ENCODE results near the gene NELFB. TPM values are rescaled to one million over a fixed set of nuclear protein-coding genes. Genes with fewer than 3 reads are reported as not detected.

Gene NELFB
- 55.8 and 56.9 TPM in 2 replicates for total RNA-seq
- 29.3 TPM for total RNA-seq (2013)
- polyA plus RNA-seq, result 47.1 and 53.7 TPM in 2 replicates
- 48.0 and 54.9 TPM in 2 replicates for polyA minus RNA-seq

DNA sequence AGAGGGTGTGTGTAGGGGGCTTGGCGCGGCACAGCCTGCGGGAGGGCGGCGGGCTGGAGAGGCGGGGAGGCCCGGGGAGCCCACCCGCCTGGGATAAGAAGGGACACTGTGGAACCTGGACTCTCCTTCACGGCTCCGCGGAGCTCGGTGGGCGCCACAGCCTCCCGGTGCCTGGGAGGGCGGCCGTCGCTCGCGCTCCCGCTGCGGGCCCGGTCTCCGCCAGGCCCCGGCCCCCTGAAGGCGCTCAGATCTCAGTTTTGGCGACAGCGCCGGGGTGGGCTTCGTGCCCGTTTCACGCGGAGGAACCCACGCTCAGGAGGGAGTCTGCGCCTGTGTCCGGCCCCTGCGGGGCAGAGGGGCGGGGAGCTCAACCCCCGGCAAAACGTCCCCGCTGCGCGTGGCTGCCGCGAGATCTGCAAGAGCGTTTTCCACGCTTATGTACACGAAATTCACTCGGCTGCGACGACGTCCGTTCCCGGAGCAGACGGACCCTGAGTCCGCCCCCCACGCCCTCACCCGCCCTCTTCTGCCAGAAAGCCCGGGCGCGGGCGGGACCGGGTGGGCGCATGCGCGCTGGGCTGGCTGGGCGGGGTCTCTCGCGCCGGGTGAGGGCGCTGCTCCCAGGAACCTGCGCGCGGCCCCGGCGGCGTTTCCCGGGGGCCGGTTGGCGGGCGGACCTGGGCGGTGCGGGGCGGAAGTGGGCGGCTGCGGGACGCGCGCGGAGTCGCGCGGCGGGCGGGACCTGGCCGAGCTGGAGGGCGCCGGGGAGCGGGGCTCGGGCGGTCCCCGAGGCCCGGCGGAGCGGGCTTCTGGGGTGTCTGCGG lies at the start of gene NELFB:
TSS of gene NELFB (plus strand) at position 704 of the 824 bp plus-strand sequence.
- Histone ChIP-seq H3K9me3 (ENCODE audit: control extremely low read depth in 1 of 3, control insufficient read depth in 2 of 3, insufficient read depth in 1 of 3, low read length in 2 of 3) (no peaks in the 10 kb centered on the region), H3K79me2 (ENCODE audit: control insufficient read depth, insufficient read depth, low read length) (peaks cover 35% of the 10 kb centered on the region), H3K4me3 (ENCODE audit: control extremely low read depth in 1 of 5, extremely low read depth in 1 of 5, insufficient read depth in 1 of 5, low read depth in 2 of 5, low read length in 4 of 5) (peak within 1 kb of the TSS; percentile 44 to 95 (median 81)), H4K20me1 (ENCODE audit: control insufficient read depth, insufficient read depth, low read length, poor library complexity, severe bottlenecking) (peaks cover 18% of the 10 kb centered on the region), H2AFZ (ENCODE audit: insufficient read depth, low read depth, low read length, poor library complexity, severe bottlenecking) (peak within 1 kb of the TSS; percentile 91), H3K4me1 (ENCODE audit: control insufficient read depth in 2 of 2, insufficient read depth in 2 of 2, low read length in 2 of 2) (peaks cover 17 to 27% of the 10 kb centered on the region in 2 donors), H3K9ac (ENCODE audit: low read length) (peak within 1 kb of the TSS; percentile 85), H3K36me3 (replicated peaks in 1 of 2; ENCODE audit: control extremely low read depth in 1 of 2, control insufficient read depth in 1 of 2, extremely low read depth in 1 of 2, insufficient read depth in 2 of 2, low read length in 1 of 2) (peaks cover 0 to 14% of the 10 kb centered on the region in 2 experiments), H3K27me3 (replicated peaks in 1 of 4; ENCODE audit: control extremely low read depth in 1 of 4, control insufficient read depth in 3 of 4, insufficient read depth in 4 of 4, low read length in 3 of 4) (no peaks in the 10 kb centered on the region), H3K4me2 (replicated peaks; ENCODE audit: low read depth, low read length, poor library complexity, severe bottlenecking) (peak within 1 kb of the TSS; percentile 92), H3K27ac (ENCODE audit: low read length in 2 of 2) (peak within 1 kb of the TSS; percentile 3 to 72)
- peak; percentile 88 for ATAC-seq (ENCODE audit: low read depth)
- peak within 1 kb of the TSS; percentile 89 for H3K27ac Mint-ChIP-seq
- ChIA-PET POLR2A (interaction anchor here (0.7 to 3.5 kb wide), 8 partner anchors 12 to 168 kb away, joined by 3 to 29 read pairs (median 4); partner anchors contain the start of genes EXD3, MAN1B1, NOXA1 and TOR4A), CTCF (interaction anchor here (1.0 to 3.0 kb wide), 7 partner anchors 9 to 47 kb away, joined by 3 to 18 read pairs (median 3); partner anchors contain the start of genes CYSRT1, NRARP, TOR4A and TUBB4B)
- peak; percentile 94 for DNase-seq
- no peaks in the 10 kb centered on the region for H3K9me3 Mint-ChIP-seq (ENCODE audit: insufficient read depth)
- H3K27me3 Mint-ChIP-seq, result no peaks in the 10 kb centered on the region
- TF ChIP-seq, protein P1, sequence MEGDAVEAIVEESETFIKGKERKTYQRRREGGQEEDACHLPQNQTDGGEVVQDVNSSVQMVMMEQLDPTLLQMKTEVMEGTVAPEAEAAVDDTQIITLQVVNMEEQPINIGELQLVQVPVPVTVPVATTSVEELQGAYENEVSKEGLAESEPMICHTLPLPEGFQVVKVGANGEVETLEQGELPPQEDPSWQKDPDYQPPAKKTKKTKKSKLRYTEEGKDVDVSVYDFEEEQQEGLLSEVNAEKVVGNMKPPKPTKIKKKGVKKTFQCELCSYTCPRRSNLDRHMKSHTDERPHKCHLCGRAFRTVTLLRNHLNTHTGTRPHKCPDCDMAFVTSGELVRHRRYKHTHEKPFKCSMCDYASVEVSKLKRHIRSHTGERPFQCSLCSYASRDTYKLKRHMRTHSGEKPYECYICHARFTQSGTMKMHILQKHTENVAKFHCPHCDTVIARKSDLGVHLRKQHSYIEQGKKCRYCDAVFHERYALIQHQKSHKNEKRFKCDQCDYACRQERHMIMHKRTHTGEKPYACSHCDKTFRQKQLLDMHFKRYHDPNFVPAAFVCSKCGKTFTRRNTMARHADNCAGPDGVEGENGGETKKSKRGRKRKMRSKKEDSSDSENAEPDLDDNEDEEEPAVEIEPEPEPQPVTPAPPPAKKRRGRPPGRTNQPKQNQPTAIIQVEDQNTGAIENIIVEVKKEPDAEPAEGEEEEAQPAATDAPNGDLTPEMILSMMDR (IDR thresholded peaks at IDR 0.05), result no peak
- no peak for TF ChIP-seq EZH2 (IDR thresholded peaks at IDR 0.05; ENCODE audit: borderline replicate concordance, insufficient read depth, low read depth, low read length, poor library complexity, severe bottlenecking)
- peaks cover 25% of the 10 kb centered on the region for H3K4me1 Mint-ChIP-seq
- 3% methylated on average over 105 of the region's 105 CpGs for WGBS (ENCODE audit: insufficient coverage)
- intact Hi-C loops (cut with micrococcal nuclease), result loop anchor here (1.0 to 2.0 kb wide), 4 partner anchors 14 to 55 kb away; partner anchors contain the start of genes TOR4A, TPRN and TUBB4B
- peak within 1 kb of the TSS; percentile 89 for H3K4me3 Mint-ChIP-seq

Data from B cell (primary cell).